OCI-LY7 (cell line): ENCODE measurements around the gene GPR15.

Experiments used
- EZH2phosphoT487 ChIP-seq: fragments of 200-600 bp; sonication (generic); IDR thresholded peaks from 2 replicates; pipeline ENCODE4 v1.6.1; 2018; ENCODE audit warnings: low read depth, borderline replicate concordance, mild to moderate bottlenecking, mixed run types, antibody characterized with exemption, low read length, moderate library complexity, mixed read lengths
- TF ChIP-seq, protein P1 (sequence below): fragments of 200-600 bp; sonication (generic); conservative IDR thresholded peaks from 2 replicates; pipeline ENCODE4 v1.5.1; 2014; ENCODE audit warnings: mild to moderate bottlenecking, antibody characterized with exemption, low read length, moderate library complexity, mixed read lengths

DNA sequence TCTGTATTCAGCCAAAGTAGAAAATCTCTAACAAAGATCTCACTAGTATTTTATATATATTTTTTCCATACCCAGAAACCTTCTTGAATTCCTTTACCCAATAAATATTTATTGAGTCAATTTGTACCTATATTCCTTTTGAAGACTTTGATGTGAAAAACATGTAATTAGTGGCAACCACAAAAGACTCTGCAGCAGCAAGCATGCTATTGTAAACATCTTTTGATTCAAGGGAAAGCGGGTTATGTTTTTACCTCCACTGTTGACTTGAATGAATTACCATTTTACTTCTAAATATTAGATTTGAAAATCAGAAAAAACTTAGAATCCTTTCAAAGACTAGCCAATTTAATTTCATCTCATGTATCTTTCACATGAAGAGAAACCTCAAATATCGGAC is 2.4 kb downstream of the GPR15 start:
- TF ChIP-seq, protein P1, sequence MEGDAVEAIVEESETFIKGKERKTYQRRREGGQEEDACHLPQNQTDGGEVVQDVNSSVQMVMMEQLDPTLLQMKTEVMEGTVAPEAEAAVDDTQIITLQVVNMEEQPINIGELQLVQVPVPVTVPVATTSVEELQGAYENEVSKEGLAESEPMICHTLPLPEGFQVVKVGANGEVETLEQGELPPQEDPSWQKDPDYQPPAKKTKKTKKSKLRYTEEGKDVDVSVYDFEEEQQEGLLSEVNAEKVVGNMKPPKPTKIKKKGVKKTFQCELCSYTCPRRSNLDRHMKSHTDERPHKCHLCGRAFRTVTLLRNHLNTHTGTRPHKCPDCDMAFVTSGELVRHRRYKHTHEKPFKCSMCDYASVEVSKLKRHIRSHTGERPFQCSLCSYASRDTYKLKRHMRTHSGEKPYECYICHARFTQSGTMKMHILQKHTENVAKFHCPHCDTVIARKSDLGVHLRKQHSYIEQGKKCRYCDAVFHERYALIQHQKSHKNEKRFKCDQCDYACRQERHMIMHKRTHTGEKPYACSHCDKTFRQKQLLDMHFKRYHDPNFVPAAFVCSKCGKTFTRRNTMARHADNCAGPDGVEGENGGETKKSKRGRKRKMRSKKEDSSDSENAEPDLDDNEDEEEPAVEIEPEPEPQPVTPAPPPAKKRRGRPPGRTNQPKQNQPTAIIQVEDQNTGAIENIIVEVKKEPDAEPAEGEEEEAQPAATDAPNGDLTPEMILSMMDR = no peak
- TF ChIP-seq EZH2phosphoT487 = no peak
